ENCODE data around the gene HDAC1.
"Not testable (repeated sequence)": the region's sequence is repeated elsewhere in the genome, so short reads cannot be mapped to it uniquely, and the experiment has no call there.

Gene HDAC1

GRCh38 chr1:32291708-32292538, at the start of gene HDAC1:
TSS of gene HDAC1 (plus strand) at chr1:32292083. CDS start at chr1:32292170, 87 bp downstream.
- no peak for DNase-seq

GRCh38 chr1:32242341-32242851, 49.5 kb upstream of the HDAC1 start:
- DNase-seq: no peak

GRCh38 chr1:32246888-32247273, 45.0 kb upstream of the HDAC1 start, which contains the start of gene FAM167B:
TSS of gene FAM167B (plus strand) at chr1:32247222. CDS start at chr1:32247422, 200 bp downstream.
- no peak for DNase-seq

GRCh38 chr1:32247452-32247851, 44.4 kb upstream of the HDAC1 start:
- DNase-seq: no peak

GRCh38 chr1:32247983-32248889, 43.6 kb upstream of the HDAC1 start:
- no peak for DNase-seq

GRCh38 chr1:32249831-32250525, 41.9 kb upstream of the HDAC1 start:
- no peak for DNase-seq

- no peak for DNase-seq
These were observed 40.8 kb upstream of the HDAC1 start, which contains the start of gene LCK for GRCh38 chr1:32250893-32251716. TSS of gene LCK (plus strand) at chr1:32251265. CDS start at chr1:32274330, 23,065 bp downstream.

- DNase-seq: no peak
These were observed 36.5 kb upstream of the HDAC1 start for GRCh38 chr1:32255072-32256071.

- no peak for DNase-seq
These were observed 35.2 kb upstream of the HDAC1 start for GRCh38 chr1:32256473-32257226.

- DNase-seq: no peak
These were observed 34.7 kb upstream of the HDAC1 start for GRCh38 chr1:32257227-32257508.

GRCh38 chr1:32263236-32263593, 28.7 kb upstream of the HDAC1 start:
- not testable (repeated sequence) for DNase-seq

GRCh38 chr1:32263744-32264143, 28.1 kb upstream of the HDAC1 start:
- no peak for DNase-seq

GRCh38 chr1:32265846-32266245, 26.0 kb upstream of the HDAC1 start:
- DNase-seq: no peak

GRCh38 chr1:32266921-32267591, 24.8 kb upstream of the HDAC1 start:
- no peak for DNase-seq

- DNase-seq: no peak
These were observed 22.1 kb upstream of the HDAC1 start for GRCh38 chr1:32269744-32270143.

GRCh38 chr1:32272557-32273390, 19.1 kb upstream of the HDAC1 start:
- DNase-seq: no peak

- no peak for DNase-seq
These were observed 18.3 kb upstream of the HDAC1 start for GRCh38 chr1:32273391-32274208.

Data from cerebellar nuclear complex (tissue), 1 donor.